ENCODE measurements around the gene CFAP20DC. TPM values are rescaled to one million over a fixed set of nuclear protein-coding genes. Genes with fewer than 3 reads are reported as not detected.

CFAP20DC gene
- total and polyA plus RNA-seq, 2 of the 13 experiments (the other 11 are each of a cell fraction or from before 2014, with no cell fraction given) = not detected

- no peak overlapping the region for H2AFZ ChIP-seq (ENCODE audit: low read length)
- no peaks in the 10 kb centered on the region for H3K9me3 ChIP-seq (ENCODE audit: low read length)
- TF ChIP-seq FOXM1 (CRISPR knock-in tag; IDR thresholded peaks at IDR 0.05) (no peak), MIER3 (CRISPR knock-in tag; IDR thresholded peaks at IDR 0.05; ENCODE audit: borderline replicate concordance) (no peak), ZNF350 (CRISPR knock-in tag; IDR thresholded peaks at IDR 0.05; ENCODE audit: borderline replicate concordance, low read depth) (no peak), NAIF1 (CRISPR knock-in tag; IDR thresholded peaks at IDR 0.05; ENCODE audit: borderline replicate concordance) (no peak), TARDBP (CRISPR knock-in tag; IDR thresholded peaks at IDR 0.05) (no peak), USF2 (IDR thresholded peaks at IDR 0.05; ENCODE audit: low read depth, low read length) (no peak), USF2 (CRISPR knock-in tag; IDR thresholded peaks at IDR 0.05; ENCODE audit: borderline replicate concordance) (no peak)
Observed at GRCh38 chr3:58899953-58900298, 149.9 kb downstream of the CFAP20DC start.

More at GRCh38 chr3:58899953-58900298, 149.9 kb downstream of the CFAP20DC start:
- DNase-seq (ENCODE audit: low spot score) (no peak), FAIRE-seq (no peak), ATAC-seq (no peak)
- no peaks in the 10 kb centered on the region for H3K79me2 ChIP-seq (ENCODE audit: insufficient read depth, low read length)
- H3K36me3 ChIP-seq (replicated peaks in 1 of 2; ENCODE audit: control insufficient read depth in 1 of 2, insufficient read depth in 2 of 2, low read length in 2 of 2) = no peaks in the 10 kb centered on the region
- 18% methylated on average over 2 of the region's 2 CpGs for WGBS (ENCODE audit: low lambda C conversion rate)
- H3K9ac ChIP-seq (ENCODE audit: insufficient read depth, low read depth, low read length) = no peak overlapping the region
- no TSS peak for BruUV-seq (replicated peaks)
- no peak overlapping the region for H3K4me2 ChIP-seq (ENCODE audit: low read depth, low read length)
- no peaks in the 10 kb centered on the region for H3K27me3 ChIP-seq (ENCODE audit: control insufficient read depth in 1 of 2, insufficient read depth in 2 of 2, low read length in 2 of 2)
- no peaks in the 10 kb centered on the region for H3K4me1 ChIP-seq (ENCODE audit: insufficient read depth, low read length)
- H3K4me3 ChIP-seq (replicated peaks in 1 of 3; ENCODE audit: insufficient read depth in 1 of 3, low read depth in 2 of 3, low read length in 3 of 3) = no peak overlapping the region
- ChIA-PET POLR2A (no interaction called here), CTCF (ENCODE audit: low intra/inter-chr PET ratio, low total read pairs) (no interaction called here)
- in situ Hi-C loops (cut with HindIII; ENCODE audit: extremely low pct_ligation_motif_present, low pct_unique_long_range_greater_than_20kb) (no loop called here), intact Hi-C loops (cut with micrococcal nuclease; ENCODE audit: unreplicated experiment) (no loop called here)
- no peak overlapping the region for H3K27ac ChIP-seq (ENCODE audit: extremely low read length, insufficient read depth, low read length)
- no peaks in the 10 kb centered on the region for H4K20me1 ChIP-seq (ENCODE audit: insufficient read depth, low read length)

Data from HepG2 (cell line).